ENCODE data around the gene CHFR.

GRCh38 chr12:132848521-132848920 lies 38.9 kb downstream of the CHFR start:
- TF ChIP-seq EZH2 (IDR thresholded peaks at IDR 0.05; ENCODE audit: insufficient read depth, poor library complexity, severe bottlenecking) (no peak), EZH2phosphoT487 (IDR thresholded peaks at IDR 0.05; ENCODE audit: insufficient read depth, low read depth) (no peak)

Data from GM23248 (cell line).